Epidermal melanocyte (primary cell): Measurements from ENCODE around the gene SF3A2.

Experiments used
- DNase-seq: peaks from one replicate; pipeline ENCODE4 v3.0.0; 2011; ENCODE audit warnings: low spot score; ENCODE audit not compliant: insufficient read length

The SF3A2 gene

GRCh38 chr19:2288818-2289713, 52.4 kb downstream of the SF3A2 start:
- peak; percentile 9 for DNase-seq

GRCh38 chr19:2289714-2290435, 53.3 kb downstream of the SF3A2 start:
- peak; percentile 14 for DNase-seq

GRCh38 chr19:2290441-2291184, 54.0 kb downstream of the SF3A2 start:
- DNase-seq = no peak

GRCh38 chr19:2291185-2291751, 54.6 kb downstream of the SF3A2 start:
- DNase-seq = no peak

- peak; percentile 81 for DNase-seq
These were observed 58.2 kb downstream of the SF3A2 start for GRCh38 chr19:2294687-2295335.

- no peak for DNase-seq
These were observed 59.5 kb downstream of the SF3A2 start for GRCh38 chr19:2296141-2296540.
